HG02981 (cell line): ENCODE measurements around the gene CAPN10.
"Not testable (repeated sequence)": the region's sequence is repeated elsewhere in the genome, so short reads cannot be mapped to it uniquely, and the experiment has no call there.

Source experiments
- ATAC-seq: cut with Tn5 transposase; IDR thresholded peaks from one replicate; pipeline ENCODE4 v1.9.1; 2021; ENCODE audit warnings: mild to moderate bottlenecking, moderate library complexity; ENCODE audit not compliant: unreplicated experiment

Gene CAPN10

DNA sequence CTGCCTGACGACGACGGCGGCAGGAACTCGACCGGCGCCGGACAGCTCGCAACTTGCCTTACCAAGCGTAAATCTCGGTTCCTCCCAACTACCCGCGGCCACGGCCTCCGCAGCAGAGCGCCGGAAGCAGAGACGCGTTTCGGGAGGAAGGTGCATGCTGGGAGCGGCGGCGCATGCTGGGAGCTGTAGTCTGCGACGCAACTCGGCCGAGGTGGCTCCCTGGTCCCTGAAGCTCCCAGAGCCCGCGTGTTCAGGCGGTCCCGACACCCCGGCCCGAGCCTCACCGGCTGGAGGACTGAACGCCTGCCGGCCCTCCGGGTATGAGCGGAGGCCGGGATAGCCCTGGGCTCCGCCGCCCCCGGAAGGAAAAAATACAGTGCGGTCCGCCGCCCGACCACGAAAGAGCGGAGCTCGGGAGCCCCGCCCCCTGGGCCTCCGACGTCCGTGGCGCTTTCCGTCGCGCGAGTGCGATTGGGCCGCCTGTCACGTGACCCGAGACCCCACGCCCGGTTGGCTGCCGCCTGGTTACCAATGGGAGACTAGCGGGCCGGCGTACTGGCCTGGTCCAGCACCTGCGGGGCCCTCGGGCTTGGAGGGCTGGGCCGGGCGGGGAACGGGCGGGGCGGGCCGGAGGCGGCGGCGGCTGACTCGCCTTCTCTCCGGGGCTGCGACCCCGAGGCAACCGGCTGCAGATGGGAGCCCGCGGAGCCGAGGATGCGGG, at the start of gene CAPN10:
TSS of gene CAPN10 (plus strand) at position 537 of the 721 bp plus-strand sequence. CDS start at position 715, 178 bp downstream.
- ATAC-seq: peak; percentile 53

DNA sequence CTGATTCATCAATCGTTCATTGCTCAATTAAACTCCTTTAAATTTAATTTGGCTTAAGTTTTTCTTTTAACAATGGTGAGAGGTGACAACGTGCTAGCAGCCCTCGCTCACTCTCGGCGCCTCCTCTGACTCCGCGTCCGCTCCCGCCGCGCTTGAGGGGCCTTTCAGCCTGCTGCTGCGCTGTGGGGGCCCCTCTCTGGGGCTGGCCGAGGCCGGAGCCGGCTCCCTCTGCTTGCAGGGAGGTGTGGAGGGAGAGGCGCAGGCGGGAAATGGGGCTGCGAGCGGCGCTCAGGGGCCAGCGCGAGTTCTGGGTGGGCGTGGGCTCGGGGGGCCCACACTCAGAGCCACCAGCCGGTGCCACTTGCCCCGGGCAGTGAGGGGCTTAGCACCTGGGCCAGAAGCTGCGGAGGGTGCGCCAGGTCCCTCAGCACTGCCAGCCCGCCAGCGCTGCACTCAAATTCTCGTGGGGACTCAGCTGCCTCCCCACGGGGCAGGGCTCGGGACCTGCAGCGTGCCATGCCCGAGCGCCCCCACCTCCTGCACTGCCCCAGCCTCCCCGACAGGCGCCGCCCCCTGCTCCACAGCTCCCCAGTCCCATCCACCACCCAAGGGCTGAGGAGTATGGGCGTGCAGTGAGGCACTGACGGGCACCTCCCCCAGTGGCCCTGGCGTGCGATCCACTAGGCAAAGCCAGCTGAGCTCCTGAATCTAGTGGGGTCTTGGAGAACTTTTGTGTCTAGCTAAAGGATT, 48.3 kb upstream of the CAPN10 start:
- ATAC-seq: no peak

GRCh38 chr2:240539101-240539500, 47.4 kb upstream of the CAPN10 start:
- ATAC-seq: not testable (repeated sequence)

DNA sequence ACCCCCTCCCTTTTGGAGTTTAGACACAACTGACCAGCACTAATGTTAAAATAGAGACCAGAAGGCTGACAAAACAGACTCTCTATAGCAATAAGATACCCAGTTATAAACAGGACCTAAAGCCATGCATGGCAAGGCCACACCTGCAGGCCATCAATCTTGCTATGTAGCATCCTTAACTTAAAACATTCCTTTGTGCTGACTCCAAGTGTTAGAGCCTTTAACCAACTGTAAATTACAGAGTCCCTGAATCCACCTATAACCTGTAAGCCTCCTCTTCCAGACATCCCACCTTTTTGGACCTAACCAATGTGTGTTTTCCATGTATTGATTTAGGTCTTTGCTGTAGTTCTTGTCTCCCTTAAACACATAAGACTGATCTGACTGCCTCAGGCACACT, 46.6 kb upstream of the CAPN10 start:
- ATAC-seq: no peak

DNA sequence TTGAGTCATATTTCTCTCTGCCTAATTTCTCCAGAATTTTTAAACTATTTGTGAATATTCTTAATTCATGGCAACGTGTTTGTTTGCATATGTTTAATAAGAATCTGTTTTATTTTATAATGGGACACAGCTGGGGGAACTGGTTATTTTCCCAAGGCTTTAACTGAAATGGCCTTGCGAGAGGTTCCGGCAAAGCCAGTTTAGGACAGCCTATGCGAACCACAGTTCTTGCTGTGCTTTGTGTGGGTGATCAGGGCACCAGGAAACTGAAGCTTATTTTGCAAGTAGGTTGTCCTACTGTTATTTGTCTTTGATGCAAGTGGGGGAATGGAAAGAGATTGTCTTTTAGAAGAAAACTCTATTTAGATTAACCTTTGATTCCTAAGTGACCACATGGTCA, 35.2 kb upstream of the CAPN10 start:
- no peak for ATAC-seq

GRCh38 chr2:240551811-240552210, 34.7 kb upstream of the CAPN10 start:
- ATAC-seq: no peak

GRCh38 chr2:240553956-240554480, 32.5 kb upstream of the CAPN10 start:
- ATAC-seq: no peak

GRCh38 chr2:240554767-240555493, 31.6 kb upstream of the CAPN10 start:
- no peak for ATAC-seq

GRCh38 chr2:240555541-240556250, 30.8 kb upstream of the CAPN10 start:
- no peak for ATAC-seq

- no peak for ATAC-seq
Measured at GRCh38 chr2:240556553-240557100, 29.9 kb upstream of the CAPN10 start.

GRCh38 chr2:240557101-240557751, 29.3 kb upstream of the CAPN10 start:
- no peak for ATAC-seq

DNA sequence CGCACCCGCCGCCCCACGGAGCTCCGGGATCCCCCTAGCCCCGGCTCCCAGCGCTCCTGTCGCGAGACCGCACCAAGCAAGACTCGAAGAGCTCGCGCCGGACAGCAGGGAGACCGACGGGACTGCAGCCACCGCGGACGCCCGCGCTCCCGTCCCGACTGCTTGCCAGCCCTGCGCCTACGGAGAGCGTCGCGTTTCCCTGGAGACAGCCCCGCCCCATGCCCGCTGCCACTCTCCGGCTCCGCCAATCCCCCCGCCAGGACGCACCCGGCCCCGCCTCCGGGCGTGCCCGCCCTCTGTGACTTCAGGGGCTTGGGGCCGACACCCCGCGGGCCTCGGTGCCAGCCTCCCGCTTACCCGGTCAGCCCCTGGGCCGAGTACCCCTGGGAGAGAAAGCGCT, 28.7 kb upstream of the CAPN10 start, which contains the start of gene ANKMY1:
TSS of gene ANKMY1 (minus strand) at position 181 of the 400 bp plus-strand sequence. CDS start 653 bp downstream, outside the sequence.
- no peak for ATAC-seq

DNA sequence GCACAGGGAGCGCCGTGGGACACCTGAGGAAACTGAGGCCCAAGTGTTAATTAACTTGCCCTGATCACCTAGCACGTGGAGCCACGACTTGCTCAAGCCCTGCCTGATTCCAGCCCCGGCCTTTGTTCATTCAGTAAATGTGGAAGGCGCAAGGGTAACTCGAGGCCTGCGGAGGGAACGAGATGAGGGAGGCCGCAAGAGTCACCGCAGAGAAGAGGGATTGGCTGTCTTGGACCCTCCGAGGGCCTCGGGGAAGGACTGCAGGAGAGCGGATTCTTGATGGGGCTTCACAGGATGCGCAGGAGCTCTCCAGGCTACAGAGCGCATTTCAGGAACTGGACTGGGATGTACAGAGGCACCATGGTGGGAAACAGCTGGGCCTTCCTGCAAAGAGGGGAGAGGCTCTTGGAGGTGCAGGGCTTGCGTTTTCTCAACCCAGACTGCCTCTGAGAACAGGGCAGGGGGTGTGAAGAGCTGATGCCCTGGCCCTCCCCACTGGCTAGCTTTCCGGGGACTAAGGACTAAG, 28.2 kb upstream of the CAPN10 start:
- ATAC-seq: no peak

DNA sequence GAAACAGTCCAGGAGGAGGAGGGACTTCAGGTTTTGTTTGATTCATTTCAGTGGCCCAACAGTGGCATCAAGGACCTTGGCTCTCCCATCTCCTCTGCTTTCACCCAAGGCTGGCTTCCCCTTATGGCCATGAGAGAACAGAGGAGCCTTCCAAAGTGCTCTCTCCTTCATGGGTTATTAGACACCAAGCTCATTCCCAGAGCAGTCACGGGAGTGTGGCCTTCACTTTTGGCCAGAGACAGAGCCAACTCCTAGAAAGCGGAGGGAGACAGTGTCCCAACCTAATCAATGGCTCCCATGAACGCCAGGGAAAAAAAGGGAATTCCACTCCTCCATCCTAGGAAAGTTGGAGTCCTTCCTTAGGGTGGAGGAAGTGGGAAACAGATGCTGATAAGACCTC, 27.2 kb upstream of the CAPN10 start:
- ATAC-seq: no peak

DNA sequence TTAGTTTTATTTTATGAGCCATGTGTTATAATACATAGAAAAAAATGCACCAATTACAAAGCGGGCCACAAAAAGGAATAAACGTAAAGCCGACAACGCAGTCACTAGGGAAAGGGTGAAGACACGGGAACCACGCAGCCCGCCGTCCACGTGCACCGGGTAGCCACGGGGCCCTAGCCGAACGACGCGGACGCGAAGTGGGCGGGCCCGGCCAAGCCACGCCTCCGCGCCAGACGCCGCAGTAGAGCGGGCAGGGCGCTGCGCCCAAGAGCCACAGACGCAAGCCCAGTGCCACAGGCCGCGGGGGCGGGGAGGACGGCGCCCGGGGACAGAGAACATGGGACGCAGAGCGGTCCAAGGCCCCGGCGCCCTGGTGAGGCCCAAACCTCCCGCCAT, 26.5 kb upstream of the CAPN10 start, which contains the start of gene DUSP28:
TSS of gene DUSP28 (plus strand) at position 274 of the 396 bp plus-strand sequence. CDS start 328 bp downstream, outside the sequence.
- peak; percentile 58 for ATAC-seq

GRCh38 chr2:240560480-240561324, 25.8 kb upstream of the CAPN10 start:
- peak; percentile 53 for ATAC-seq

DNA sequence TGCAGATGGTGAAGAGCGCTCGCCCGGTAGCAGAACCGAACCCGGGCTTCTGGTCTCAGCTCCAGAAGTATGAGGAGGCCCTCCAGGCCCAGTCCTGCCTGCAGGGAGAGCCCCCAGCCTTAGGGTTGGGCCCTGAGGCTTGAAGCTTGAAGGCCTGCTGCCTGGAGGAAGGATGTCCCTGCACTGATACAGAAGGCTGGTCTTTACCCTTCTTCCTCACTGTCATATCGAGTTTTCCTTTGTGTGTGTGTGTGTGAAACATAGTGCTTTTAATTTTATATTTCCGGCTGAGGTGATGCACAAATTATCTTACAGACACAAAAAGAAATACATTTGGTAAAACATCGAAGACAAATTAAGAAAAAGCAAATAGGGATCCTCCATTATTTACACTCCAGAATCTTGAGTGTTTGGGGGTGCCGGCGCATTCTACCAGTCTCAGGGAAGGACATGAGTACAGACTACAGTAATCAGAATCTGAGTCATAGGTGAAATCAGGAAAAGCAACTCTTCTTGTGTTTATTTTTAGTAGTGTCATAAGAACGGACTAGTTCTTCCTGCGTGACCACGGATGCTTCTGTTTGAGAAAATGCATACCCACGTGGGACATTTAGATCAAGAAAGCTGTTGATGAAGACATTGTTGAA, 25.1 kb upstream of the CAPN10 start:
- no peak for ATAC-seq

- ATAC-seq: not testable (repeated sequence)
Measured at GRCh38 chr2:240563231-240563630, 23.3 kb upstream of the CAPN10 start.
